Activated naive CD8-positive, alpha-beta T cell treated with anti-CD3 and anti-CD28 coated beads for 36 hours (primary cell): ENCODE measurements around the gene FAF1. TPM values are rescaled to one million over a fixed set of nuclear protein-coding genes. Genes with fewer than 3 reads are reported as not detected.

ENCODE experiments used
- DNase-seq: peaks from one replicate; pipeline ENCODE4 v3.0.0; 2021
- H3K27ac Mint-ChIP-seq: one replicate; pipeline ENCODE4 v1.8.0; 2022; ENCODE audit warnings: mild to moderate bottlenecking, moderate library complexity, mixed read lengths
- H3K27me3 Mint-ChIP-seq: one replicate; pipeline ENCODE4 v1.8.0; 2022; ENCODE audit warnings: mild to moderate bottlenecking, mixed read lengths
- H3K36me3 Mint-ChIP-seq: one replicate; pipeline ENCODE4 v1.8.0; 2021; ENCODE audit warnings: mild to moderate bottlenecking, mixed read lengths
- H3K4me1 Mint-ChIP-seq: one replicate; pipeline ENCODE4 v1.8.0; 2021; ENCODE audit warnings: mixed read lengths
- H3K4me3 Mint-ChIP-seq: one replicate; pipeline ENCODE4 v1.8.0; 2022; ENCODE audit warnings: mild to moderate bottlenecking, moderate library complexity, mixed read lengths
- H3K9me3 Mint-ChIP-seq: one replicate; pipeline ENCODE4 v1.8.0; 2022; ENCODE audit warnings: mixed read lengths
- total RNA-seq, 2 experiments: library from RNA; stranded (reverse); gene quantifications; one replicate each; pipeline ENCODE4 v1.2.3, GENCODE V29; 2021

The FAF1 gene
- total RNA-seq, 2 experiments from 2014 or later, result 83.7 to 88.5 TPM

- no peak overlapping the region for H3K4me3 Mint-ChIP-seq
- H3K27me3 Mint-ChIP-seq, result no peaks in the 10 kb centered on the region
- DNase-seq, result no peak
- H3K27ac Mint-ChIP-seq, result no peak overlapping the region
- no peaks in the 10 kb centered on the region for H3K36me3 Mint-ChIP-seq
- H3K9me3 Mint-ChIP-seq, result no peaks in the 10 kb centered on the region
- no peaks in the 10 kb centered on the region for H3K4me1 Mint-ChIP-seq
Observed at GRCh38 chr1:50603274-50604271, 356.5 kb downstream of the FAF1 start.

DNA sequence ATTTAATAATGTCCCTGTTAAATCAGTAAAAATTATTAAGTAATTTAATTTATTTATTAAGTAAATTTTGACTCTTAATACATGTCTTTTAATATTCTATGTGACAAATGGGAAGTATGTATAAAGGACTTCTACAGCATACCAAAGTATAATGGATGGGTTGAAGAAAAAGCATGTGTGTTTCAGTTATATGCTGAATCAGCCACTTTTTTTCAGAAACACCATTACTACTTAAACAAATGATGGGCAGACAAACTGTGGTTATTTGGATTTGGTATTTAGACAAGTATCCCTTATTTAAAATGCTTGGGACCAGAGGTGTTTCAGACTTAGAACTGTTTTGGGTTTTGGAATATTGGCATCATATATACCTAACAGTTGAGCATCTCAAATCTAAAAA lies 360.5 kb downstream of the FAF1 start:
- H3K9me3 Mint-ChIP-seq, result no peaks in the 10 kb centered on the region
- peaks cover 13% of the 10 kb centered on the region for H3K36me3 Mint-ChIP-seq
- no peaks in the 10 kb centered on the region for H3K27me3 Mint-ChIP-seq
- no peak overlapping the region for H3K4me3 Mint-ChIP-seq
- H3K4me1 Mint-ChIP-seq, result no peaks in the 10 kb centered on the region
- no peak overlapping the region for H3K27ac Mint-ChIP-seq
- no peak for DNase-seq

GRCh38 chr1:50595874-50596273 lies 364.2 kb downstream of the FAF1 start:
- no peaks in the 10 kb centered on the region for H3K27me3 Mint-ChIP-seq
- no peaks in the 10 kb centered on the region for H3K4me1 Mint-ChIP-seq
- DNase-seq, result no peak
- H3K4me3 Mint-ChIP-seq, result no peak overlapping the region
- no peaks in the 10 kb centered on the region for H3K9me3 Mint-ChIP-seq
- no peak overlapping the region for H3K27ac Mint-ChIP-seq
- peaks cover 22% of the 10 kb centered on the region for H3K36me3 Mint-ChIP-seq

GRCh38 chr1:50593515-50593914 lies 366.6 kb downstream of the FAF1 start:
- Mint-ChIP-seq H3K27ac (no peak overlapping the region), H3K36me3 (peaks cover 22% of the 10 kb centered on the region), H3K4me1 (no peaks in the 10 kb centered on the region), H3K9me3 (no peaks in the 10 kb centered on the region), H3K27me3 (no peaks in the 10 kb centered on the region), H3K4me3 (no peak overlapping the region)
- no peak for DNase-seq

- H3K9me3 Mint-ChIP-seq, result no peaks in the 10 kb centered on the region
- no peak overlapping the region for H3K27ac Mint-ChIP-seq
- H3K27me3 Mint-ChIP-seq, result no peaks in the 10 kb centered on the region
- H3K36me3 Mint-ChIP-seq, result peaks cover 22% of the 10 kb centered on the region
- H3K4me1 Mint-ChIP-seq, result no peaks in the 10 kb centered on the region
- no peak overlapping the region for H3K4me3 Mint-ChIP-seq
- DNase-seq, result no peak
Observed at GRCh38 chr1:50591598-50591997, 368.5 kb downstream of the FAF1 start.

- peaks cover 15% of the 10 kb centered on the region for H3K36me3 Mint-ChIP-seq
- H3K4me1 Mint-ChIP-seq, result no peaks in the 10 kb centered on the region
- H3K27ac Mint-ChIP-seq, result no peak overlapping the region
- no peaks in the 10 kb centered on the region for H3K27me3 Mint-ChIP-seq
- no peak overlapping the region for H3K4me3 Mint-ChIP-seq
- no peak for DNase-seq
- no peaks in the 10 kb centered on the region for H3K9me3 Mint-ChIP-seq
Observed at GRCh38 chr1:50582346-50582745, 377.7 kb downstream of the FAF1 start.

- H3K27me3 Mint-ChIP-seq, result no peaks in the 10 kb centered on the region
- no peak for DNase-seq
- no peaks in the 10 kb centered on the region for H3K4me1 Mint-ChIP-seq
- H3K9me3 Mint-ChIP-seq, result no peaks in the 10 kb centered on the region
- H3K36me3 Mint-ChIP-seq, result peaks cover 24% of the 10 kb centered on the region
- no peak overlapping the region for H3K4me3 Mint-ChIP-seq
- H3K27ac Mint-ChIP-seq, result no peak overlapping the region
Observed at GRCh38 chr1:50570066-50570468, 390.0 kb downstream of the FAF1 start.

DNA sequence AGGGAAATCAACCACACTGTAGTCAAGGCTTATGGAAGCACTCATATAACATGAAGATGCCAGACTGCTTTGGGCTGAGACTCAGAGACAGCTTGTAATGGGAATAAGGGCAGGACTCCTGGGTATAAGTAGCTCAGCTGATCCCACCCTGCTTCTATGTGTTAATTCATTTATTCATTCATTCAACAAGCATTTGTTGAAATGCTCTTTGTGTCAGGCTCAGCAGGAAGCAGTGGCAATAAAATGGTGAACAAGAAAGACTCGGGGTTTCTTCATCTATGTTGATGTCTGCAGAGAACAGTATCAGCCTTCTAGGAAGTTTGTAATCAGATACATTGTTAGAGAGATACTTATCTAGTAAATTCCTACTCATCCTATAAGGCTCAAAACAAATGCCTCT lies 391.3 kb downstream of the FAF1 start:
- Mint-ChIP-seq H3K36me3 (peaks cover 26% of the 10 kb centered on the region), H3K4me3 (no peak overlapping the region), H3K4me1 (no peaks in the 10 kb centered on the region), H3K27me3 (no peaks in the 10 kb centered on the region), H3K9me3 (no peaks in the 10 kb centered on the region), H3K27ac (no peak overlapping the region)
- DNase-seq, result no peak

DNA sequence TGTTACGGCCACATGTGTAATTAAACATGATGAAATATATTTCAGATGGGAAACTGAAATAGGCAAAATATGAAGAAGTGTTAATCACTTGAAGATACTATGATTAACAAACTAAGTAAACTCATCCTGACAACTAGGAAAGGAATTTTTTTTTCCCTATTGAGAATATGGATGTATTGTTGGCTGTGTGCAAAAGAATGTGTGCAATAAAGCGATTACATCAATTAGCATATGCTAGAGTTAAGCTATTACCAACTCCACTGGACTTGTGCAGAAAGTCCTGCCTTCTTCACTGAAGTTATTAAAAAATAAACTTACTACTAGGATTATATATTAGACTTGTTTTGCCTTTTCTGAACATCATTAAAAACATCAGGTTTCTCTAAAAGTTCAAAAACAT lies 393.7 kb downstream of the FAF1 start:
- no peak overlapping the region for H3K4me3 Mint-ChIP-seq
- no peak for DNase-seq
- no peaks in the 10 kb centered on the region for H3K4me1 Mint-ChIP-seq
- H3K27ac Mint-ChIP-seq, result no peak overlapping the region
- no peaks in the 10 kb centered on the region for H3K27me3 Mint-ChIP-seq
- H3K9me3 Mint-ChIP-seq, result no peaks in the 10 kb centered on the region
- peaks cover 29% of the 10 kb centered on the region for H3K36me3 Mint-ChIP-seq

GRCh38 chr1:50564417-50564816 lies 395.6 kb downstream of the FAF1 start:
- H3K36me3 Mint-ChIP-seq, result peaks cover 33% of the 10 kb centered on the region
- no peaks in the 10 kb centered on the region for H3K27me3 Mint-ChIP-seq
- no peak overlapping the region for H3K27ac Mint-ChIP-seq
- no peaks in the 10 kb centered on the region for H3K9me3 Mint-ChIP-seq
- H3K4me1 Mint-ChIP-seq, result no peaks in the 10 kb centered on the region
- no peak for DNase-seq
- no peak overlapping the region for H3K4me3 Mint-ChIP-seq

- H3K27ac Mint-ChIP-seq, result no peak overlapping the region
- H3K4me3 Mint-ChIP-seq, result no peak overlapping the region
- DNase-seq, result no peak
- H3K9me3 Mint-ChIP-seq, result no peaks in the 10 kb centered on the region
- peaks cover 35% of the 10 kb centered on the region for H3K36me3 Mint-ChIP-seq
- no peaks in the 10 kb centered on the region for H3K27me3 Mint-ChIP-seq
- H3K4me1 Mint-ChIP-seq, result no peaks in the 10 kb centered on the region
Observed at GRCh38 chr1:50562106-50562505, 398.0 kb downstream of the FAF1 start.

- DNase-seq, result no peak
- Mint-ChIP-seq H3K4me1 (no peaks in the 10 kb centered on the region), H3K9me3 (no peaks in the 10 kb centered on the region), H3K4me3 (no peak overlapping the region), H3K27ac (no peak overlapping the region), H3K36me3 (peaks cover 28% of the 10 kb centered on the region), H3K27me3 (no peaks in the 10 kb centered on the region)
Observed at GRCh38 chr1:50559421-50559820, 400.6 kb downstream of the FAF1 start.

GRCh38 chr1:50553921-50554320 lies 406.1 kb downstream of the FAF1 start:
- H3K4me1 Mint-ChIP-seq, result no peaks in the 10 kb centered on the region
- no peak overlapping the region for H3K27ac Mint-ChIP-seq
- H3K9me3 Mint-ChIP-seq, result no peaks in the 10 kb centered on the region
- no peak overlapping the region for H3K4me3 Mint-ChIP-seq
- no peaks in the 10 kb centered on the region for H3K27me3 Mint-ChIP-seq
- no peak for DNase-seq
- peaks cover 5% of the 10 kb centered on the region for H3K36me3 Mint-ChIP-seq

GRCh38 chr1:50548243-50548642 lies 411.8 kb downstream of the FAF1 start:
- Mint-ChIP-seq H3K4me1 (no peaks in the 10 kb centered on the region), H3K27me3 (no peaks in the 10 kb centered on the region), H3K36me3 (peaks cover 12% of the 10 kb centered on the region), H3K9me3 (no peaks in the 10 kb centered on the region), H3K27ac (no peak overlapping the region), H3K4me3 (no peak overlapping the region)
- no peak for DNase-seq

GRCh38 chr1:50542362-50542761 lies 417.7 kb downstream of the FAF1 start:
- Mint-ChIP-seq H3K27me3 (no peaks in the 10 kb centered on the region), H3K4me1 (no peaks in the 10 kb centered on the region), H3K4me3 (no peak overlapping the region), H3K27ac (no peak overlapping the region), H3K36me3 (peaks cover 9% of the 10 kb centered on the region), H3K9me3 (no peaks in the 10 kb centered on the region)
- no peak for DNase-seq

GRCh38 chr1:50538476-50538875 lies 421.6 kb downstream of the FAF1 start:
- Mint-ChIP-seq H3K9me3 (no peaks in the 10 kb centered on the region), H3K4me1 (no peaks in the 10 kb centered on the region), H3K36me3 (peaks cover 10% of the 10 kb centered on the region), H3K27me3 (no peaks in the 10 kb centered on the region), H3K27ac (no peak overlapping the region), H3K4me3 (no peak overlapping the region)
- no peak for DNase-seq
